Measurements from ENCODE around the gene TEC. TPM values are rescaled to one million over a fixed set of nuclear protein-coding genes. Genes with fewer than 3 reads are reported as not detected.

Gene TEC
- total and polyA plus RNA-seq, 12 donors, result 1.4 to 8.0 (median 4.7) TPM

- Histone ChIP-seq H3K4me3 (no peak overlapping the region), H3K36me3 (replicated peaks in 1 of 2) (no peaks in the 10 kb centered on the region), H3K4me1 (replicated peaks in 1 of 2) (no peaks in the 10 kb centered on the region), H3K9me3 (replicated peaks in 1 of 3) (no peaks in the 10 kb centered on the region), H3K27ac (no peak overlapping the region), H3K27me3 (no peaks in the 10 kb centered on the region)
- 93 to 97% (median 95%) methylated on average over 7 of the region's 7 CpGs for WGBS, 4 donors
- no peak for DNase-seq
- intact Hi-C loops (cut with DNase I), result loop anchor here in 1 of 2 donors (10.0 kb wide), 1 partner anchor 136 kb away; no protein-coding TSS in a partner anchor
- TF ChIP-seq POLR2A (IDR thresholded peaks at IDR 0.05) (no peak), CTCF (IDR thresholded peaks at IDR 0.05) (no peak)
These were observed 131.1 kb downstream of the TEC start for GRCh38 chr4:48138511-48138910.

- Histone ChIP-seq H3K4me3 (no peak overlapping the region), H3K27ac (no peak overlapping the region), H3K9me3 (replicated peaks in 1 of 3) (no peaks in the 10 kb centered on the region)
These were observed 131.8 kb downstream of the TEC start for GRCh38 chr4:48137846-48138245.

GRCh38 chr4:48134081-48134480 lies 135.6 kb downstream of the TEC start, which contains the start of gene TXK:
TXK (minus strand) TSS chr4:48134250; CDS start chr4:48134170, 80 bp downstream.
- Histone ChIP-seq H3K27me3 (no peaks in the 10 kb centered on the region), H3K27ac (no peak within 1 kb of the TSS), H3K4me3 (no peak within 1 kb of the TSS), H3K9me3 (replicated peaks in 1 of 3) (no peaks in the 10 kb centered on the region), H3K36me3 (replicated peaks in 1 of 2) (no peaks in the 10 kb centered on the region), H3K4me1 (replicated peaks in 1 of 2) (no peaks in the 10 kb centered on the region)
- intact Hi-C loops (cut with DNase I), result loop anchor here in 1 of 2 donors (10.0 kb wide), 1 partner anchor 141 kb away; no protein-coding TSS in a partner anchor
- 81 to 90% (median 90%) methylated on average over 5 of the region's 5 CpGs for WGBS, 4 donors
- no peak for TF ChIP-seq POLR2A (IDR thresholded peaks at IDR 0.05)
- no peak for TF ChIP-seq CTCF (IDR thresholded peaks at IDR 0.05)
- no peak for DNase-seq

More at GRCh38 chr4:48137846-48138245, 131.8 kb downstream of the TEC start:
- intact Hi-C loops (cut with DNase I), result loop anchor here in 1 of 2 donors (10.0 kb wide), 1 partner anchor 137 kb away; no protein-coding TSS in a partner anchor
- no peak for DNase-seq
- Histone ChIP-seq H3K4me1 (replicated peaks in 1 of 2) (no peaks in the 10 kb centered on the region), H3K36me3 (replicated peaks in 1 of 2) (no peaks in the 10 kb centered on the region), H3K27me3 (no peaks in the 10 kb centered on the region)
- TF ChIP-seq CTCF (IDR thresholded peaks at IDR 0.05) (no peak), POLR2A (IDR thresholded peaks at IDR 0.05) (no peak)

- H3K4me1 ChIP-seq (replicated peaks in 1 of 2), result no peaks in the 10 kb centered on the region
- DNase-seq, result no peak
- intact Hi-C loops (cut with DNase I), result loop anchor here in 1 of 2 donors (10.0 kb wide), 1 partner anchor 141 kb away; no protein-coding TSS in a partner anchor
- no peaks in the 10 kb centered on the region for H3K27me3 ChIP-seq
- no peak overlapping the region for H3K4me3 ChIP-seq
- no peak overlapping the region for H3K27ac ChIP-seq
- TF ChIP-seq POLR2A (IDR thresholded peaks at IDR 0.05), result no peak
- TF ChIP-seq CTCF (IDR thresholded peaks at IDR 0.05), result no peak
- H3K9me3 ChIP-seq (replicated peaks in 1 of 3), result no peaks in the 10 kb centered on the region
- H3K36me3 ChIP-seq (replicated peaks in 1 of 2), result no peaks in the 10 kb centered on the region
These were observed 136.0 kb downstream of the TEC start for GRCh38 chr4:48133669-48134068.
